Measurements from ENCODE around the gene GRPEL1.

The GRPEL1 gene

DNA sequence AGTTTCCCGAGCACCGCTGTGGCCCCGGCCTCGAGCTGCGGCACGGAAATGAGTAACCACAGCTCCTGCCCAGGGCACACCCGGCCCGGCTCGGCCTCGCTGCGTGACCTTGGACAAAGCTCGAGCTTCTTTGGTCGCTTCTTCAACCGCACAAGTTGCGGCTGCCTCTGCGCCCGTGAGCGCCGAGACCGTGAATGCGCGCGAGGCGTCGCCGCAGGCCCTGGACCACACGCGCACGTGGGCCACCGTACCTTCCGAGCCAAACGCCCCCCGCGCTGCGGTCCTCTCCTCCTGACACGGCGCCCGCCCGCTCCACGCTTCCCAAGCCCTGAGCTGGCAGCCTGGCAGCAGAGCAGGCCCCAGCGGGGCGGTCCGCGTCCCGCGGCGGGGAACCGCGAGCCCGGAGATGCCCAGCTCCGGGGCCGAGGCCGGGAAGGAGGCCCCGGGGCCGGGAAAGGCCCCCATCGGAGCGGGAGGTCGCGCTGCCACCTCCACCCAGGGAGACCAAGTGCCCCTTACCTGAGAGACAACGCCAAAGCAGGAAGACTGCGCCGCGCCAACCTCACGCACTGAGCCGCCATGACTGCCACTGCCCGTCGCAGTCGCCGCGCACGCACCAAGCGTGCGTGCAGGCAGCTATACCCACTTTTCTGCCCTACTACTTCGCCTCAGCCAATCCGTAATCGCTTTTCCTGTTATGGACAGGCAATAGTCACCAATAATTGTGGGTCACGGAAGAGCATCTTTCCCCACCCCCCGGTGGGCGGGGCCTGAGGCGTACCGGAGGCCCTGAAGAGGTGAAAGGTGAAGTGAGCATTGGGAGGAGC, at the start of gene GRPEL1:
Gene GRPEL1, minus strand, starts transcription at position 613 of the 827 bp plus-strand sequence. Its CDS starts 32 bp downstream, at position 581.
- Histone ChIP-seq H3K27me3 (ENCODE audit: control insufficient read depth, low read length) (0 out of 2 replicates have a peak, but pooled peaks cover 3% of the 10 kb centered on the region), H3K36me3 (ENCODE audit: control insufficient read depth, low read length) (peaks cover 48% of the 10 kb centered on the region), H3K4me3 (ENCODE audit: low read length) (peak within 1 kb of the TSS; percentile 84), H3K9me3 (ENCODE audit: control insufficient read depth, insufficient read depth, low read length) (no peaks in the 10 kb centered on the region), H3K79me2 (ENCODE audit: control insufficient read depth, low read length) (peaks cover 58% of the 10 kb centered on the region), H3F3A (ENCODE audit: control insufficient read depth, insufficient read depth) (no peaks in the 10 kb centered on the region), H4K20me1 (ENCODE audit: control insufficient read depth, insufficient read depth, low read depth, low read length) (peaks cover 28% of the 10 kb centered on the region), H3K9me2 (replicated peaks; ENCODE audit: control insufficient read depth, low read length) (no peaks in the 10 kb centered on the region), H3K4me1 (ENCODE audit: control insufficient read depth, low read length) (peaks cover 29% of the 10 kb centered on the region), H3K27ac (ENCODE audit: low read depth, low read length) (peak within 1 kb of the TSS; percentile 61), H3K4me2 (ENCODE audit: low read length) (peak within 1 kb of the TSS; percentile 86)
- TF ChIP-seq, protein P1, sequence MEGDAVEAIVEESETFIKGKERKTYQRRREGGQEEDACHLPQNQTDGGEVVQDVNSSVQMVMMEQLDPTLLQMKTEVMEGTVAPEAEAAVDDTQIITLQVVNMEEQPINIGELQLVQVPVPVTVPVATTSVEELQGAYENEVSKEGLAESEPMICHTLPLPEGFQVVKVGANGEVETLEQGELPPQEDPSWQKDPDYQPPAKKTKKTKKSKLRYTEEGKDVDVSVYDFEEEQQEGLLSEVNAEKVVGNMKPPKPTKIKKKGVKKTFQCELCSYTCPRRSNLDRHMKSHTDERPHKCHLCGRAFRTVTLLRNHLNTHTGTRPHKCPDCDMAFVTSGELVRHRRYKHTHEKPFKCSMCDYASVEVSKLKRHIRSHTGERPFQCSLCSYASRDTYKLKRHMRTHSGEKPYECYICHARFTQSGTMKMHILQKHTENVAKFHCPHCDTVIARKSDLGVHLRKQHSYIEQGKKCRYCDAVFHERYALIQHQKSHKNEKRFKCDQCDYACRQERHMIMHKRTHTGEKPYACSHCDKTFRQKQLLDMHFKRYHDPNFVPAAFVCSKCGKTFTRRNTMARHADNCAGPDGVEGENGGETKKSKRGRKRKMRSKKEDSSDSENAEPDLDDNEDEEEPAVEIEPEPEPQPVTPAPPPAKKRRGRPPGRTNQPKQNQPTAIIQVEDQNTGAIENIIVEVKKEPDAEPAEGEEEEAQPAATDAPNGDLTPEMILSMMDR (IDR thresholded peaks at IDR 0.05; ENCODE audit: low read depth, low read length, poor library complexity, severe bottlenecking), result no peak
- TF ChIP-seq EZH2phosphoT487 (IDR thresholded peaks at IDR 0.05; ENCODE audit: borderline replicate concordance, low read length), result no peak

DNA sequence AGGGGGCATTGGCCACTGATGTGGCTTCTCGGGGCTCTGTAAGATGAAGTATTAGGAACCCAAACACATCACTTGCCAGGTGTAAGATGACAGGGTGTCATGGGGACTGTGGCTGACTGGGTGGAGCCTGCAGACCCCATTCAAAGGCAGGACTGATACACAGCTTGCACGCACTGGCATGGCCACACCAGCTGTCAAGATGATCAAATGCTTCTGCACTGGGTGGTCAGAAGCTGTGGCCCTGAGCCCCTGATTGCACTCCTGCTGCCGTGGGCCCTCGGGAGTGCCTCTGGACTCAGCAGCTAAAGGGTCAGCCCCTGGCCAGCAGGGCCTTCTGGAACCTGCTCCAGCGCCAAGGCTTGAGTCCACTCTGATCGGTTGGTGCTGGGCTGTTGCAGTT, 48.8 kb upstream of the GRPEL1 start:
- no peak overlapping the region for H3K4me3 ChIP-seq (ENCODE audit: low read length)
- no peaks in the 10 kb centered on the region for H3K4me1 ChIP-seq (ENCODE audit: control insufficient read depth, low read length)
- H3K27ac ChIP-seq (ENCODE audit: low read depth, low read length), result no peak overlapping the region
- no peaks in the 10 kb centered on the region for H3K27me3 ChIP-seq (ENCODE audit: control insufficient read depth, low read length)
- H3K79me2 ChIP-seq (ENCODE audit: control insufficient read depth, low read length), result no peaks in the 10 kb centered on the region
- no peaks in the 10 kb centered on the region for H3K36me3 ChIP-seq (ENCODE audit: control insufficient read depth, low read length)
- no peaks in the 10 kb centered on the region for H3F3A ChIP-seq (ENCODE audit: control insufficient read depth, insufficient read depth)
- no peaks in the 10 kb centered on the region for H3K9me2 ChIP-seq (replicated peaks; ENCODE audit: control insufficient read depth, low read length)
- TF ChIP-seq EZH2phosphoT487 (IDR thresholded peaks at IDR 0.05; ENCODE audit: borderline replicate concordance, low read length), result no peak
- TF ChIP-seq, protein P1 (IDR thresholded peaks at IDR 0.05; ENCODE audit: low read depth, low read length, poor library complexity, severe bottlenecking), result no peak
- H4K20me1 ChIP-seq (ENCODE audit: control insufficient read depth, insufficient read depth, low read depth, low read length), result no peaks in the 10 kb centered on the region
- no peaks in the 10 kb centered on the region for H3K9me3 ChIP-seq (ENCODE audit: control insufficient read depth, insufficient read depth, low read length)
- no peak overlapping the region for H3K4me2 ChIP-seq (ENCODE audit: low read length)

DNA sequence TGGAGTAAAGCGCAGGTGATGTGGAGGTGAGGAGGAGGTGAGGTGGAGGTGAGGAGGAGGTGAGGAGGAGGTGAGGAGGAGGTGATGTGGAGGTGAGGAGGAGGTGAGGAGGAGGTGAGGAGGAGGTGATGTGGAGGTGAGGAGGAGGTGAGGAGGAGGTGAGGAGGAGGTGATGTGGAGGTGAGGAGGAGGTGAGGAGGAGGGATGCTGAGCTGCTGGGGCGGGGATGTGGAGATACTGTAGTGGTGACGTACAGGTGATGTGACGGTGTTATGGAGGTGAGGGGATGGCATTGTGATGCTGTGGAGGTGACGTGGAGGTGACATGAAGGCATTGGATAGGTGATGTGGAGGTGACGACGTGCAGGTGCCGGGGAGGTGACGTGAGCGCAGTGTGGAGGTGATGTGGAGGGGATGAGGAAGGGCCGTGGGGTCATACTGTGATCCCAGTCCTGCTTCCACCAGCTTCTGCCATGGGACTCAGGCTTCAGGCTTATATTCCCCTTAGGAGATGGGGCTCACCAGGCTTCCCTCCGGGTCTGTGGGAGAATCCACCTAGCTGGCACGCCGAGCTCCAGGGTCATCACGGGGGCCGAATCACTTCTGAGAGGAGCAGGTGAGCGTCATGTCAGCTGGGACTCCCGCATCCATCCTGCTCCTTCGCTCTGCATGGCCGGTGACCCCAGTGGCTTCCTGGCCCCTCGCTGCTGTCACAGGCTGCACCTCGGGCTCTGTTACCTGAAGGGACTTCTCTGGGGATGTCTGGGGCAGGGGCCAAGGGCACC, 47.9 kb upstream of the GRPEL1 start:
- no peaks in the 10 kb centered on the region for H3K9me3 ChIP-seq (ENCODE audit: control insufficient read depth, insufficient read depth, low read length)
- no peaks in the 10 kb centered on the region for H3K9me2 ChIP-seq (replicated peaks; ENCODE audit: control insufficient read depth, low read length)
- no peak overlapping the region for H3K4me2 ChIP-seq (ENCODE audit: low read length)
- no peak overlapping the region for H3K4me3 ChIP-seq (ENCODE audit: low read length)
- TF ChIP-seq, protein P1 (IDR thresholded peaks at IDR 0.05; ENCODE audit: low read depth, low read length, poor library complexity, severe bottlenecking), result no peak
- no peak for TF ChIP-seq EZH2phosphoT487 (IDR thresholded peaks at IDR 0.05; ENCODE audit: borderline replicate concordance, low read length)
- no peaks in the 10 kb centered on the region for H4K20me1 ChIP-seq (ENCODE audit: control insufficient read depth, insufficient read depth, low read depth, low read length)
- no peaks in the 10 kb centered on the region for H3K4me1 ChIP-seq (ENCODE audit: control insufficient read depth, low read length)
- no peaks in the 10 kb centered on the region for H3F3A ChIP-seq (ENCODE audit: control insufficient read depth, insufficient read depth)
- H3K79me2 ChIP-seq (ENCODE audit: control insufficient read depth, low read length), result no peaks in the 10 kb centered on the region
- no peaks in the 10 kb centered on the region for H3K36me3 ChIP-seq (ENCODE audit: control insufficient read depth, low read length)
- H3K27ac ChIP-seq (ENCODE audit: low read depth, low read length), result no peak overlapping the region
- no peaks in the 10 kb centered on the region for H3K27me3 ChIP-seq (ENCODE audit: control insufficient read depth, low read length)
